Measurements from ENCODE around the gene TNF. TPM values are rescaled to one million over a fixed set of nuclear protein-coding genes. Genes with fewer than 3 reads are reported as not detected.

Gene TNF
- total and polyA plus RNA-seq, 2 of the 13 experiments (the other 11 are each of a cell fraction or from before 2014, with no cell fraction given) = not detected

DNA sequence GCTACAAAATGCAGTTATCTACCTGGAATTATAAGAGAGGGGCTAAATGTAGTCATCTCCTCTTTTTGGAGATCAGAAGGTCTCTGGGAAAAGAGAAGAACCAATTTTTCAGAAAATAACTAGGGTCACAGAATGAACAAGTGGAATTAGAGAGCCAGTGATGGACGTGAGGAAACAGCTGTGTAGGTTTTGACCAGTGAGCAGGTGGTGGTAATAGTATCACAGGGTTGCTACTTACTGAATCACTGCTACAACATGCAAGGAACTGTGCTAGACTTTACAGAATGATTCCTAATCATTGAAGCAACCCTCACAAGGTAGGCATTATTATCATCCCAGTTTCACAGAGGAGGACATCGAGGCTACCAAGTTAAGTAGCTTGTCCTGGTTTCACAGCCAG, 30.7 kb upstream of the TNF start:
- ChIA-PET CTCF (ENCODE audit: low intra/inter-chr PET ratio, low total read pairs) (interaction anchor here (3.6 kb wide), 1 partner anchor 53 kb away, joined by 84 read pairs; no protein-coding TSS in a partner anchor), POLR2A (interaction anchor here (6.9 kb wide), 1 partner anchor 16 kb away, joined by 123 read pairs; the partner anchor contains the start of gene MCCD1)
- DNase-seq (ENCODE audit: low spot score) = no peak
- H3K9ac ChIP-seq (ENCODE audit: insufficient read depth, low read depth, low read length) = no peak overlapping the region
- H3K4me1 ChIP-seq (ENCODE audit: insufficient read depth, low read length) = peaks cover 53% of the 10 kb centered on the region
- intact Hi-C loops (cut with micrococcal nuclease; ENCODE audit: unreplicated experiment) = loop anchor here (5.0 to 10.0 kb wide), 2 partner anchors 38 to 110 kb away; partner anchors contain the start of genes APOM, BAG6 and LTB
- whole genome bisulfite sequencing (ENCODE audit: low lambda C conversion rate) = 63% methylated on average over 2 of the region's 2 CpGs
- in situ Hi-C loops (cut with HindIII; ENCODE audit: extremely low pct_ligation_motif_present, low pct_unique_long_range_greater_than_20kb) = loop anchor here (5.0 kb wide), 1 partner anchor 53 kb away; no protein-coding TSS in a partner anchor
- H3K79me2 ChIP-seq (ENCODE audit: insufficient read depth, low read length) = peaks cover 40% of the 10 kb centered on the region
- no peak for ATAC-seq
- H3K27ac ChIP-seq (ENCODE audit: extremely low read length, insufficient read depth, low read length) = no peak overlapping the region
- no peaks in the 10 kb centered on the region; a peak in 2 of 5 replicates for H3K27me3 ChIP-seq (ENCODE audit: control insufficient read depth in 1 of 2, insufficient read depth in 2 of 2, low read length in 2 of 2)
- no peak for FAIRE-seq
- H4K20me1 ChIP-seq (ENCODE audit: insufficient read depth, low read length) = peaks cover 14% of the 10 kb centered on the region
- H3K9me3 ChIP-seq (ENCODE audit: low read length) = no peaks in the 10 kb centered on the region
- BruUV-seq (replicated peaks) = no TSS peak
- no peak for TF ChIP-seq RBM39 (IDR thresholded peaks at IDR 0.05; ENCODE audit: low read depth, low read length, poor library complexity, severe bottlenecking)
- TF ChIP-seq ZKSCAN1 (IDR thresholded peaks at IDR 0.05; ENCODE audit: low read length) = no peak
- no peak for TF ChIP-seq ZNF350 (CRISPR knock-in tag; IDR thresholded peaks at IDR 0.05; ENCODE audit: borderline replicate concordance, low read depth)
- no peak for TF ChIP-seq BCL6 (CRISPR knock-in tag; IDR thresholded peaks at IDR 0.05)
- no peak for TF ChIP-seq CBFB (CRISPR knock-in tag; IDR thresholded peaks at IDR 0.05)
- TF ChIP-seq U2AF1 (optimal IDR thresholded peaks at IDR 0.05; ENCODE audit: low read depth, low read length) = no peak
- TF ChIP-seq, protein P1, sequence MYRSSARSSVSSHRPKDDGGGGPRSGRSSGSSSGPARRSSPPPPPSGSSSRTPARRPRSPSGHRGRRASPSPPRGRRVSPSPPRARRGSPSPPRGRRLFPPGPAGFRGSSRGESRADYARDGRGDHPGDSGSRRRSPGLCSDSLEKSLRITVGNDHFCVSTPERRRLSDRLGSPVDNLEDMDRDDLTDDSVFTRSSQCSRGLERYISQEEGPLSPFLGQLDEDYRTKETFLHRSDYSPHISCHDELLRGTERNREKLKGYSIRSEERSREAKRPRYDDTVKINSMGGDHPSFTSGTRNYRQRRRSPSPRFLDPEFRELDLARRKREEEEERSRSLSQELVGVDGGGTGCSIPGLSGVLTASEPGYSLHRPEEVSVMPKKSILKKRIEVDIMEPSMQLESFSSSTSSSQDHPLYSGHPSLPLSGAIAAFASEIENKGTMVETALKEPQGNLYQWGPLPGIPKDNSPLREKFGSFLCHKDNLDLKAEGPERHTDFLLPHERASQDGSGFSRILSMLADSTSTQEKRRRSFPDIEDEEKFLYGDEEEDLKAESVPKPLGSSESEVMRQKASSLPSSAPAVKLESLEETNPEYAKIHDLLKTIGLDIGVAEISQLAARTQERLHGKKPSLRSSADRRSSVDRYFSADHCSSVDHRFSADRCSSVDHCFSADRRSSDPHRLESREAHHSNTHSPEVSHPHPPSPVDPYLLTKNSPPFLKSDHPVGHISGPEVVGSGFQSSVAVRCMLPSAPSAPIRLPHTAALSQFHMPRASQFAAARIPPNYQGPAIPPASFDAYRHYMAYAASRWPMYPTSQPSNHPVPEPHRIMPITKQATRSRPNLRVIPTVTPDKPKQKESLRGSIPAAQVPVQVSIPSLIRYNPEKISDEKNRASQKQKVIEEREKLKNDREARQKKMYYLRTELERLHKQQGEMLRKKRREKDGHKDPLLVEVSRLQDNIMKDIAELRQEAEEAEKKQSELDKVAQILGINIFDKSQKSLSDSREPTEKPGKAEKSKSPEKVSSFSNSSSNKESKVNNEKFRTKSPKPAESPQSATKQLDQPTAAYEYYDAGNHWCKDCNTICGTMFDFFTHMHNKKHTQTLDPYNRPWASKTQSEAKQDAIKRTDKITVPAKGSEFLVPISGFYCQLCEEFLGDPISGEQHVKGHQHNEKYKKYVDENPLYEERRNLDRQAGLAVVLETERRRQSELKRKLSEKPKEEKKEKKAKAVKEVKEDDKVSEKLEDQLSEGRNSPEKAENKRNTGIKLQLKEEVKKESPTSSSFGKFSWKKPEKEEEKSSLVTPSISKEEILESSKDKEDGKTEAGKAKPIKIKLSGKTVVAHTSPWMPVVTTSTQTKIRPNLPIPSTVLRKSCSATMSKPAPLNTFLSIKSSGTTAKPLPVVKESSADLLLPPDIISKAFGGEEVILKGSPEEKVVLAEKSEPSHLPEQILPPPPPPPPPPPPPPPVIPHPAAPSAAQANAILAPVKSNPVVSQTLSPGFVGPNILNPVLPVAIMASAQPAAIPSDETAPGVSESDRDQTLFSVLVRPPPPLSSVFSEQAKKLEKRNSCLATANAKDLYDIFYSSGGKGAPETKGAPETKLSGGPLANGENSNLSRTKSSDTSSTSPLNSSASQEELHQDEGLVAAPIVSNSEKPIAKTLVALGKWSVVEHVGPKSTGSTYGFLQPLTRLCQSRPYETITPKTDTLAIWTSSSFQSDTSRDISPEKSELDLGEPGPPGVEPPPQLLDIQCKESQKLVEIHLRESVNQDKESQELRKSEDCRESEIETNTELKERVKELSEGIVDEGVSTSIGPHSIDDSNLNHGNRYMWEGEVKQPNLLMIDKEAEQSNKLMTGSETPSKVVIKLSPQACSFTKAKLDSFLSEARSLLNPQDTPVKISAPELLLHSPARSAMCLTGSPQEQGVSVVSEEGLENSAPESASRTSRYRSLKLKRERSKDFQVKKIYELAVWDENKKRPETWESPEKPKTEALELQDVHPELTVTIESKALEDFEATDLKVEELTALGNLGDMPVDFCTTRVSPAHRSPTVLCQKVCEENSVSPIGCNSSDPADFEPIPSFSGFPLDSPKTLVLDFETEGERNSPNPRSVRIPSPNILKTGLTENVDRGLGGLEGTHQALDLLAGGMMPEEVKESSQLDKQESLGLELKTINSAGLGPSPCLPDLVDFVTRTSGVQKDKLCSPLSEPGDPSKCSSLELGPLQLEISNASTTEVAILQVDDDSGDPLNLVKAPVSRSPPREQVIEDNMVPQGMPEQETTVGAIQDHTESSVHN (CRISPR knock-in tag; IDR thresholded peaks at IDR 0.05) = no peak
- TF ChIP-seq, protein P2, sequence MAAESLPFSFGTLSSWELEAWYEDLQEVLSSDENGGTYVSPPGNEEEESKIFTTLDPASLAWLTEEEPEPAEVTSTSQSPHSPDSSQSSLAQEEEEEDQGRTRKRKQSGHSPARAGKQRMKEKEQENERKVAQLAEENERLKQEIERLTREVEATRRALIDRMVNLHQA (CRISPR knock-in tag; IDR thresholded peaks at IDR 0.05) = no peak
- TF ChIP-seq ZNF335 (CRISPR knock-in tag; IDR thresholded peaks at IDR 0.05) = no peak
- TF ChIP-seq, protein P3, sequence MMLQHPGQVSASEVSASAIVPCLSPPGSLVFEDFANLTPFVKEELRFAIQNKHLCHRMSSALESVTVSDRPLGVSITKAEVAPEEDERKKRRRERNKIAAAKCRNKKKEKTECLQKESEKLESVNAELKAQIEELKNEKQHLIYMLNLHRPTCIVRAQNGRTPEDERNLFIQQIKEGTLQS (CRISPR knock-in tag; IDR thresholded peaks at IDR 0.05) = no peak
- TF ChIP-seq, protein P4, sequence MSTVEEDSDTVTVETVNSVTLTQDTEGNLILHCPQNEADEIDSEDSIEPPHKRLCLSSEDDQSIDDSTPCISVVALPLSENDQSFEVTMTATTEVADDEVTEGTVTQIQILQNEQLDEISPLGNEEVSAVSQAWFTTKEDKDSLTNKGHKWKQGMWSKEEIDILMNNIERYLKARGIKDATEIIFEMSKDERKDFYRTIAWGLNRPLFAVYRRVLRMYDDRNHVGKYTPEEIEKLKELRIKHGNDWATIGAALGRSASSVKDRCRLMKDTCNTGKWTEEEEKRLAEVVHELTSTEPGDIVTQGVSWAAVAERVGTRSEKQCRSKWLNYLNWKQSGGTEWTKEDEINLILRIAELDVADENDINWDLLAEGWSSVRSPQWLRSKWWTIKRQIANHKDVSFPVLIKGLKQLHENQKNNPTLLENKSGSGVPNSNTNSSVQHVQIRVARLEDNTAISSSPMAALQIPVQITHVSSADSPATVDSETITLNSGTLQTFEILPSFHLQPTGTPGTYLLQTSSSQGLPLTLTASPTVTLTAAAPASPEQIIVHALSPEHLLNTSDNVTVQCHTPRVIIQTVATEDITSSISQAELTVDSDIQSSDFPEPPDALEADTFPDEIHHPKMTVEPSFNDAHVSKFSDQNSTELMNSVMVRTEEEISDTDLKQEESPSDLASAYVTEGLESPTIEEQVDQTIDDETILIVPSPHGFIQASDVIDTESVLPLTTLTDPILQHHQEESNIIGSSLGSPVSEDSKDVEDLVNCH (CRISPR knock-in tag; IDR thresholded peaks at IDR 0.05) = no peak
- no peak for TF ChIP-seq SAFB2 (CRISPR knock-in tag; IDR thresholded peaks at IDR 0.05; ENCODE audit: borderline replicate concordance, low read depth)
- peaks cover 3 to 14% of the 10 kb centered on the region in 2 experiments for H3K36me3 ChIP-seq (replicated peaks in 1 of 2; ENCODE audit: control insufficient read depth in 1 of 2, insufficient read depth in 2 of 2, low read length in 2 of 2)
- no peak overlapping the region for H2AFZ ChIP-seq (ENCODE audit: low read length)
- no peak overlapping the region for H3K4me3 ChIP-seq (replicated peaks in 1 of 3; ENCODE audit: insufficient read depth in 1 of 3, low read depth in 2 of 3, low read length in 3 of 3)
- no peak overlapping the region for H3K4me2 ChIP-seq (ENCODE audit: low read depth, low read length)
